OCI-LY7 (cell line): ENCODE measurements around the gene PARN. TPM values are rescaled to one million over a fixed set of nuclear protein-coding genes. Genes with fewer than 3 reads are reported as not detected.

ENCODE experiments used
- BruUV-seq: library from RNA; stranded (reverse); fragments of 400-500 nt; replicated peaks from 2 replicates; lab custom pipeline; 2021; lab: Mats Ljungman, UMichigan
- CTCF ChIA-PET: fragments of 300-600 bp; sonication (Branson Sonifier 250); formaldehyde crosslinking; loops from one replicate; lab custom pipeline; 2022; ENCODE audit warnings: antibody characterized with exemption; ENCODE audit not compliant: unreplicated experiment; lab: Charles Lee
- POLR2A ChIA-PET: fragments of 300-600 bp; sonication (Branson Sonifier 250); formaldehyde crosslinking; loops from one replicate; lab custom pipeline; 2022; ENCODE audit warnings: antibody characterized with exemption; lab: Charles Lee
- DNase-seq: peaks from one replicate; pipeline ENCODE4 v3.0.0-alpha.2; 2015; ENCODE audit warnings: low spot score
- H2AFZ ChIP-seq: fragments of 200-600 bp; sonication (generic), shearing (Covaris generic); 2 replicates; pipeline ENCODE4 v1.6.1; 2014; ENCODE audit warnings: mild to moderate bottlenecking, antibody characterized with exemption, low read length, moderate library complexity
- H3K27ac ChIP-seq: fragments of 200-600 bp; sonication (generic); 2 replicates; pipeline ENCODE4 v1.5.1; 2014; ENCODE audit warnings: mixed run types, low read depth, mild to moderate bottlenecking, moderate library complexity, low read length, inconsistent platforms; ENCODE audit not compliant: poor library complexity, severe bottlenecking
- H3K36me3 ChIP-seq: fragments of 200-600 bp; sonication (generic); 2 replicates; pipeline ENCODE4 v1.6.1; 2014; ENCODE audit warnings: mild to moderate bottlenecking, antibody characterized with exemption, low read length, moderate library complexity, mixed read lengths; ENCODE audit not compliant: insufficient read depth
- H3K4me1 ChIP-seq: fragments of 200-600 bp; sonication (generic); 2 replicates; pipeline ENCODE4 v1.5.1; 2014; ENCODE audit warnings: mild to moderate bottlenecking, low read length; ENCODE audit not compliant: insufficient read depth, poor library complexity, severe bottlenecking
- H3K4me2 ChIP-seq: fragments of 200-600 bp; sonication (generic); 2 replicates; pipeline ENCODE4 v1.6.1; 2014; ENCODE audit warnings: mild to moderate bottlenecking, low read length
- H3K4me3 ChIP-seq: fragments of 200-600 bp; sonication (generic); 2 replicates; pipeline ENCODE4 v1.5.1; 2014; ENCODE audit warnings: mild to moderate bottlenecking, low read depth, low read length; ENCODE audit not compliant: poor library complexity, severe bottlenecking
- H3K79me2 ChIP-seq: fragments of 200-600 bp; sonication (generic); 2 replicates; pipeline ENCODE4 v1.6.1; 2016; ENCODE audit warnings: low read depth, mild to moderate bottlenecking, low read length, moderate library complexity, mixed read lengths; ENCODE audit not compliant: insufficient read depth
- H3K9me2 ChIP-seq: fragments of 200-600 bp; sonication (generic); 2 replicates; pipeline ENCODE4 v1.6.1; 2016; ENCODE audit warnings: mild to moderate bottlenecking, low read length, mixed read lengths; ENCODE audit not compliant: insufficient read depth
- H3K9me3 ChIP-seq: fragments of 200-600 bp; sonication (generic); 2 replicates; pipeline ENCODE4 v1.6.1; 2014; ENCODE audit warnings: mild to moderate bottlenecking, mixed run types, low read length, mixed read lengths
- H4K20me1 ChIP-seq: fragments of 200-600 bp; sonication (generic); 2 replicates; pipeline ENCODE4 v1.6.1; 2014; ENCODE audit warnings: mild to moderate bottlenecking, antibody characterized with exemption, low read length, moderate library complexity, mixed read lengths; ENCODE audit not compliant: insufficient read depth
- EZH2phosphoT487 ChIP-seq: fragments of 200-600 bp; sonication (generic); IDR thresholded peaks from 2 replicates; pipeline ENCODE4 v1.6.1; 2018; ENCODE audit warnings: low read depth, borderline replicate concordance, mild to moderate bottlenecking, mixed run types, antibody characterized with exemption, low read length, moderate library complexity, mixed read lengths
- intact Hi-C: fragments of 100-400 bp; cut with micrococcal nuclease; formaldehyde crosslinking; loops from one replicate; pipeline ENCODE4 v1.10.0; 2022; ENCODE audit not compliant: unreplicated experiment
- total RNA-seq, 2 experiments: library from RNA; depleted of rRNA in 1 of 2; stranded (reverse); fragments of >200 nt in 1 of 2; shearing (Covaris generic) in 1 of 2; gene quantifications; 2 replicates each; pipeline ENCODE4 v1.2.3, GENCODE V29; 2014 to 2022
- TF ChIP-seq, protein P1 (sequence below): fragments of 200-600 bp; sonication (generic); conservative IDR thresholded peaks from 2 replicates; pipeline ENCODE4 v1.5.1; 2014; ENCODE audit warnings: mild to moderate bottlenecking, antibody characterized with exemption, low read length, moderate library complexity, mixed read lengths

Gene PARN
- total RNA-seq, 2 experiments from 2014 or later, result 40.1 to 76.5 TPM

DNA sequence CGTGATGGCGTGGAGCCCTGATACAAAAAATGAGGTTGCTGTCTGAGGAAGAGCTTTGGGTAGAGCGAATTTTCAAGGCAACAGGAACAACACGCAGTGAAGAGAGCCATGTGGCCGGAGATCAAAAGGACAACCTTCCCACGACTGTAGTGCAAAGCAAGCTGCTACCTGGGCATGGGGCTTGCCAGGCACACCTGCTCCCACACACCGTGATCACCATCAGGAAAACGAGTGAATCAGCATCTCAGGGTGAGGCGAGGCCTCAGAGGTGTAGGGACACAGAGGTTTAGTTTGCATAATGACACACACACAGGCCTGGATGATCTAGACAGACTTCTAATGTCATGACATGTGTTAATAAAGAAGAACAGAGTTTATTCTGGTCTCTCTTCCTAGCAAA, 65.7 kb downstream of the PARN start:
- ChIA-PET POLR2A (interaction anchor here (0.5 kb wide), 1 partner anchor 16 kb away, joined by 3 read pairs; no protein-coding TSS in a partner anchor), CTCF (no interaction called here)
- Histone ChIP-seq H3K4me2 (no peak overlapping the region), H4K20me1 (no peaks in the 10 kb centered on the region), H2AFZ (no peak overlapping the region), H3K9me3 (no peaks in the 10 kb centered on the region), H3K4me1 (no peaks in the 10 kb centered on the region), H3K27ac (no peak overlapping the region), H3K36me3 (peaks cover 62% of the 10 kb centered on the region), H3K9me2 (no peaks in the 10 kb centered on the region), H3K4me3 (no peak overlapping the region), H3K79me2 (no peaks in the 10 kb centered on the region)
- DNase-seq, result no peak
- BruUV-seq, result no TSS peak
- intact Hi-C loops, result no loop called here
- TF ChIP-seq, protein P1, sequence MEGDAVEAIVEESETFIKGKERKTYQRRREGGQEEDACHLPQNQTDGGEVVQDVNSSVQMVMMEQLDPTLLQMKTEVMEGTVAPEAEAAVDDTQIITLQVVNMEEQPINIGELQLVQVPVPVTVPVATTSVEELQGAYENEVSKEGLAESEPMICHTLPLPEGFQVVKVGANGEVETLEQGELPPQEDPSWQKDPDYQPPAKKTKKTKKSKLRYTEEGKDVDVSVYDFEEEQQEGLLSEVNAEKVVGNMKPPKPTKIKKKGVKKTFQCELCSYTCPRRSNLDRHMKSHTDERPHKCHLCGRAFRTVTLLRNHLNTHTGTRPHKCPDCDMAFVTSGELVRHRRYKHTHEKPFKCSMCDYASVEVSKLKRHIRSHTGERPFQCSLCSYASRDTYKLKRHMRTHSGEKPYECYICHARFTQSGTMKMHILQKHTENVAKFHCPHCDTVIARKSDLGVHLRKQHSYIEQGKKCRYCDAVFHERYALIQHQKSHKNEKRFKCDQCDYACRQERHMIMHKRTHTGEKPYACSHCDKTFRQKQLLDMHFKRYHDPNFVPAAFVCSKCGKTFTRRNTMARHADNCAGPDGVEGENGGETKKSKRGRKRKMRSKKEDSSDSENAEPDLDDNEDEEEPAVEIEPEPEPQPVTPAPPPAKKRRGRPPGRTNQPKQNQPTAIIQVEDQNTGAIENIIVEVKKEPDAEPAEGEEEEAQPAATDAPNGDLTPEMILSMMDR, result no peak
- TF ChIP-seq EZH2phosphoT487, result no peak

DNA sequence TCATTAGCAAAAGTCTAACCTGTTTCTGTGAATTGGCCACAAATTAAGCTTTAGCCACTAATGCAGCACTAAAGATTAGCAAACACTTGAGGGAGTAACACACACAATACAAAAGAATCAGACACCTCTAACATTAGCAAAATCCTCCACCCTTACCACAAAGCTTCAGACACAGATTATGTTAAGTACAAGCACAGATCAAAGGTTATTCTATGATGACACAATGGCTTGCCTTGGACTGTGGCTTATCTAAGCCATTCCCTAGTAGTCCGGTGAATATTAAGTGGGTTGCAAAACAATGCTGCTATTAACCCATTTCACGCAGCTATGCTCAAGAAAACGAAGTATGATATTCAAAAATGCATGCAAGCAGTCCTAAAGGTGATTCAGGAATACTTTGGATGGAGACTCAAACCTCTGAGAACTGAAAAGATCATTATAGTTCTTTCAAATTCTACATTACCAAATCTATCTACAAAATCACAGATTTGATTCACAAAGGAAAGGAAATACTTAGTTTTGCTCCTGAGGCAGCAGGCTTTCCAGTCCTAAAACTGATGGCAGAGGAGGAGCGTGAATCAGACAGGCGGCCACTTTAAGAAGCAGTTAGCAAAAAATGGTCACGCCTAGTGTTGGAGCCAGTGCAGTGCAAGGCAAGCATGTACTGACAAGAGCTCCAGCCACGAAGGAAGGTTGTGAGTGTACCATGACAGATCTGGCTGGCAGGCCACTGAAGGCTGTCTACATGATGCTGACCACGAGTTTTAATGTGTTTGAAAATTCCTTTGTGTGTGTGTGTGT, 67.2 kb downstream of the PARN start:
- H2AFZ ChIP-seq, result no peak overlapping the region
- POLR2A ChIA-PET, result no interaction called here
- H3K27ac ChIP-seq, result no peak overlapping the region
- H3K9me2 ChIP-seq, result no peaks in the 10 kb centered on the region
- no peaks in the 10 kb centered on the region for H3K4me1 ChIP-seq
- CTCF ChIA-PET, result no interaction called here
- no TSS peak for BruUV-seq
- no peaks in the 10 kb centered on the region for H4K20me1 ChIP-seq
- no peaks in the 10 kb centered on the region for H3K9me3 ChIP-seq
- no peaks in the 10 kb centered on the region for H3K79me2 ChIP-seq
- peaks cover 66% of the 10 kb centered on the region for H3K36me3 ChIP-seq
- DNase-seq, result no peak
- no peak overlapping the region for H3K4me3 ChIP-seq
- TF ChIP-seq, protein P1, result no peak
- no peak for TF ChIP-seq EZH2phosphoT487
- intact Hi-C loops, result no loop called here
- no peak overlapping the region for H3K4me2 ChIP-seq

DNA sequence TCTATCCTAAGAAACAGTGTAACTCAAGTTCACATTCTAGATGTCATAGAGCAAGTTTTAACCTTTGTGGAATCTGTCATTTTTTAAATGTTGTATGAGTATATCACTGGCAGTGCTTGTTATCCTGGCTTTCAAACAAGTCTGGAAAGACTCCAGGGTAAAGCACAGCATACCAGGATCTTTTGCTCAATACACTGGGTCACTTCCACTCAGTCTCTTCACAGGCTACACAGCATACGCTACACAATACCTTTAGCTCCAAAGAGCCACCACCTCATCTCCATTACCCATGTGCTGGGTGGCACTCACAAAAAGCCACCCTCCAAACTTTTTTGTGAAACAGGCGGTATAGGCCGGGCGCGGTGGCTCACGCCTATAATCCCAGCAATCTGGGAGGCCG, 69.5 kb downstream of the PARN start:
- POLR2A ChIA-PET, result no interaction called here
- Histone ChIP-seq H4K20me1 (no peaks in the 10 kb centered on the region), H3K9me3 (no peaks in the 10 kb centered on the region), H3K4me3 (no peak overlapping the region), H3K36me3 (peaks cover 57% of the 10 kb centered on the region), H2AFZ (no peak overlapping the region), H3K4me2 (no peak overlapping the region), H3K79me2 (no peaks in the 10 kb centered on the region), H3K27ac (no peak overlapping the region), H3K9me2 (no peaks in the 10 kb centered on the region), H3K4me1 (no peaks in the 10 kb centered on the region)
- TF ChIP-seq EZH2phosphoT487, result no peak
- TF ChIP-seq, protein P1, result no peak
- BruUV-seq, result no TSS peak
- intact Hi-C loops, result no loop called here
- no peak for DNase-seq
- CTCF ChIA-PET, result no interaction called here
